ENCODE results near the gene RILPL1. TPM values are rescaled to one million over a fixed set of nuclear protein-coding genes. Genes with fewer than 3 reads are reported as not detected.
"Not testable (repeated sequence)": the region's sequence is repeated elsewhere in the genome, so short reads cannot be mapped to it uniquely, and the experiment has no call there.

The RILPL1 gene
- total RNA-seq, 4 donors from 2014 or later, result 2.9 to 32.3 (median 18.4) TPM

GRCh38 chr12:123471374-123472068 lies 62.0 kb downstream of the RILPL1 start:
- intact Hi-C loops (cut with DNase I; ENCODE audit: low total_unique reads), result no loop called here
- no peak for TF ChIP-seq POLR2A (IDR thresholded peaks at IDR 0.05)
- no peak for DNase-seq
- Histone ChIP-seq H3K27ac (no peak overlapping the region), H3K36me3 (no peaks in the 10 kb centered on the region), H3K4me1 (no peaks in the 10 kb centered on the region), H3K27me3 (no peaks in the 10 kb centered on the region), H3K4me3 (no peak overlapping the region), H3K9me3 (no peaks in the 10 kb centered on the region)

- Histone ChIP-seq H3K4me1 (no peaks in the 10 kb centered on the region), H3K27me3 (no peaks in the 10 kb centered on the region), H3K36me3 (no peaks in the 10 kb centered on the region), H3K9me3 (no peaks in the 10 kb centered on the region), H3K4me3 (no peak overlapping the region), H3K27ac (no peak overlapping the region)
- TF ChIP-seq POLR2A (IDR thresholded peaks at IDR 0.05), result no peak
- no peak for TF ChIP-seq CTCF (IDR thresholded peaks at IDR 0.05)
- intact Hi-C loops (cut with DNase I; ENCODE audit: low total_unique reads), result no loop called here
- DNase-seq, result no peak
These were observed 63.5 kb downstream of the RILPL1 start for GRCh38 chr12:123469978-123470377.

- H3K27me3 ChIP-seq, result no peaks in the 10 kb centered on the region
- DNase-seq, result no peak
- intact Hi-C loops (cut with DNase I; ENCODE audit: low total_unique reads), result no loop called here
- H3K4me1 ChIP-seq, result no peaks in the 10 kb centered on the region
- H3K4me3 ChIP-seq, result no peak overlapping the region
- H3K36me3 ChIP-seq, result no peaks in the 10 kb centered on the region
- TF ChIP-seq CTCF (IDR thresholded peaks at IDR 0.05), result peak in 2 of 4 experiments; percentile 21 to 24
- no peak for TF ChIP-seq POLR2A (IDR thresholded peaks at IDR 0.05)
- H3K9me3 ChIP-seq, result no peaks in the 10 kb centered on the region
- H3K27ac ChIP-seq, result no peak overlapping the region
These were observed 64.7 kb downstream of the RILPL1 start for GRCh38 chr12:123468786-123469185.

- Histone ChIP-seq H3K4me1 (no peaks in the 10 kb centered on the region), H3K4me3 (no peak overlapping the region), H3K27ac (no peak overlapping the region), H3K27me3 (no peaks in the 10 kb centered on the region), H3K9me3 (no peaks in the 10 kb centered on the region), H3K36me3 (no peaks in the 10 kb centered on the region)
- no peak for DNase-seq
- intact Hi-C loops (cut with DNase I; ENCODE audit: low total_unique reads), result no loop called here
- TF ChIP-seq CTCF (IDR thresholded peaks at IDR 0.05) (no peak), POLR2A (IDR thresholded peaks at IDR 0.05) (no peak)
These were observed 68.4 kb downstream of the RILPL1 start for GRCh38 chr12:123465084-123465483.

- H3K4me3 ChIP-seq; H3K4me1 ChIP-seq; intact Hi-C loops (cut with DNase I; ENCODE audit: low total_unique reads); DNase-seq; H3K36me3 ChIP-seq; H3K9me3 ChIP-seq; H3K27me3 ChIP-seq; H3K27ac ChIP-seq: not testable (repeated sequence)
These were observed 70.3 kb downstream of the RILPL1 start for GRCh38 chr12:123463174-123463573.

- H3K27ac ChIP-seq, result peak within 1 kb of the TSS; percentile 96 to 99
- H3K4me3 ChIP-seq, result peak within 1 kb of the TSS; percentile 75 to 94
- no peaks in the 10 kb centered on the region for H3K27me3 ChIP-seq
- H3K4me1 ChIP-seq, result no peaks in the 10 kb centered on the region
- DNase-seq, result peak; percentile 80 to 82
- H3K9me3 ChIP-seq, result no peaks in the 10 kb centered on the region
- no peaks in the 10 kb centered on the region for H3K36me3 ChIP-seq
- TF ChIP-seq POLR2A (IDR thresholded peaks at IDR 0.05) (peak in 1 of 2 donors; percentile 41), CTCF (IDR thresholded peaks at IDR 0.05) (no peak)
- intact Hi-C loops (cut with DNase I; ENCODE audit: low total_unique reads), result no loop called here
These were observed 75.3 kb downstream of the RILPL1 start, which contains the start of gene SNRNP35 for GRCh38 chr12:123457980-123458779. Gene SNRNP35, plus strand, starts transcription at chr12:123458139. Its CDS starts 7,402 bp downstream, at chr12:123465541.

Measured in uterus (tissue), 4 donors.